CD1c-positive myeloid dendritic cell (primary cell): ENCODE results near the gene KLK10.

Experiments
- DNase-seq: peaks from one replicate; pipeline ENCODE4 v3.0.0-alpha.2; 2016; ENCODE audit errors: extremely low spot score

The KLK10 gene

DNA sequence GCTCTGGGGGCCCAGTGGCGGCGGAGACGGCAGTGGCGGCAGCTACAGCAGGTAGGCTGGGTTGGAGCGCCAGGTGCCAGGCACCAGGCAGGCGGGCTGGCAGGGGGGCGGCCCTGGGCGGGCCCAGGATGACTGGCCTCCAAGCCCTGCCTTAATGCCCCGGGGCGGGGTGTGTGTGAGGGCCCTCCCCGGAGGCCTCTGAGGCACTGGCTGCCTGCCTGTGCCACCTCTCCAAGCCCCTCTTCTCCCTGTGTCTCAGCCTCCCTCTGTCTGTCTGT lies 7.0 kb upstream of the KLK10 start, which contains the start of gene KLK11:
TSS of gene KLK11 (minus strand) at position 63 of the 278 bp plus-strand sequence. CDS start 985 bp downstream, outside the sequence.
- DNase-seq: no peak

DNA sequence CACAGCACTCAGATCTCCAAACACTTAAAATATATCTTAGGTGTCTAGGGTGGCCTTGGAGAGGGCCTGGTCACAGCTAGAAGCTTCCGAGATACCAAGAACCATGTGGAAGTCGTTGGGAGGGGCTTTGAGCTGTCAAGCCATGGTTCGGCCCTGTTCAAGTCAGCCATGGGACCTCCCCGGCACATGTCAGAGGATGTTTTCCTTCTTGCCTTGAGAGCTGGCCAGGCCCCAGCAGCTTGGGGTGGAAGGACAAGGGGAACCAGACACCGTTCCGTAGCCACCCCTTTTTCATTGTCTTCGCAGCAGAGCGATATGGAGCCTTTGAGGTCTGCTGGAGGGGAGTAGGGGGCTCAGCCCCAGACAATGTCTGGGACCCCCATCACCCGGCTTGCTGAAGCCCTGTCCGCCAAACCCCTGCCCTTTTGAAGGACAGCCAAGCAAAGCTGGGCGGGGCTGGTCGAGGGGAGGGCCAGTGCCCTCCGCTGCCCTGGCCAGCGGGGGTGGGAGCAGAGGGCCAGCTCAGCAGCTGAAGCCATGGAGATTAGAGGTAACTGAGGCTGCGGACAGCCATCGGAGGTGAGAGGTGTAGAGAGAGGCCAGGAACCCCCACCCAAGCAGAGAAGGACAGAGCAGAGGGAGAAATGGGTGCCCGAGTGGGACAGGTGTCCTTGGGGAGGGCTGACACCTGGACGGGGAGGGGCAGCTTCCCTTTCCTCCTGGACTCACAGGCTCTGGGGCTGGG lies 6.5 kb upstream of the KLK10 start:
- no peak for DNase-seq

DNA sequence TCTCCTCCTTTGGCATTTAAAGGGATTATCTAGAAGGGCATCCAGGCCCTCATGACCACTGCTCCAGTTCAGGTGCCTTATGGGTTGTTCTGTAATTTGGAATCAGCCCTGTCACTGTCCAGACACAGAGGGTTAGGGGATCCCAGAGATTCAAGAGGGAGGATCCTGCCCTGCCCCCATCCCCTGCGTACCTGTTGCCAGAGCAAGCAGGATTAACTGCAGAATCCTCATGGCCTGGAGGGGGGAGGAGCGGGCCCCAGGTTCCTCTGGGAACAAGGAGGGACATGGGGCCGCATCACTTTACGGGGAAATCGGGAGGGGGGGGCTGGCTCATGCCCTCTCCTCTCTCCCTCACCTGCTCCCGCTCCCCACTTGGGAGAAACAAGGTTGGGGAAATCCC lies 5.9 kb upstream of the KLK10 start:
- no peak for DNase-seq

DNA sequence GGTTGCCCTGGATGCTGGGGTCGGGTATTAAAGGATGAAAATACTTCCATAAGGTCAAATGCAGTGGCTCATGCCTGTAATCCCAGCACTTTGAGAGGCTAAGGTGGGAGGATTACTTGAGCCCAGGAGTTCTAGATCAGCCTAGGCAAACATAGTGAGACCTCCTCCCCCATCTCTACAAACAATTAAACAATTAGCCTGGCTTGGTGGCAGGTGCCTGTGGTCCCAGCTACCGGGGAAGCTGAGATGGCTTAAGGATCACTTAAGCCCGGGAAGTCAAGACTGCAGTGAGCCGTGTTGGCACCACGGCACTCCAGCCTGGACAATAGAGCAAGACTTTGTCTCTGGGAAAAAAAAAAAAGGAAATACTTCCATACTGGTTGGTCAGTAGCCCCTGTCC lies 5.4 kb upstream of the KLK10 start:
- DNase-seq: no peak

DNA sequence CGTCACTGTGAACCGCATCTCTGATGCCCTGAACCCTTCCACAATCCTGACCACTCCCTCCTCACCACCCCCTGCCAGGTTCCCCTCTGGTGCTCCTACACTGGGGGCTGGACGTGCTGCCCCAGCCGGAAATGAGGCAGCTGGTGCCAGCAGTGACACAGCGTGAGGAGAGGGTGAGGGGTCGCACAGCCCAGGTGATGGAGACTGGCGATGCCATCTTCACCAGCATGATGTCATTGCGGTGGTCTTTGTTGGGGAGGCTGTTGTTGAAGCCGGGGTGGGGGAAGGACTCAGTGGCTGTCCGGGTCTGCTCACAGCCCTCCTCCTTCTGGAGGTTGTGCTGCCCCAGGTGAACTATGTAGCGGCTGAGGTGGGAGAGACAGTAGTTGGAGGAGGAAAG lies 4.4 kb upstream of the KLK10 start:
- DNase-seq: no peak

DNA sequence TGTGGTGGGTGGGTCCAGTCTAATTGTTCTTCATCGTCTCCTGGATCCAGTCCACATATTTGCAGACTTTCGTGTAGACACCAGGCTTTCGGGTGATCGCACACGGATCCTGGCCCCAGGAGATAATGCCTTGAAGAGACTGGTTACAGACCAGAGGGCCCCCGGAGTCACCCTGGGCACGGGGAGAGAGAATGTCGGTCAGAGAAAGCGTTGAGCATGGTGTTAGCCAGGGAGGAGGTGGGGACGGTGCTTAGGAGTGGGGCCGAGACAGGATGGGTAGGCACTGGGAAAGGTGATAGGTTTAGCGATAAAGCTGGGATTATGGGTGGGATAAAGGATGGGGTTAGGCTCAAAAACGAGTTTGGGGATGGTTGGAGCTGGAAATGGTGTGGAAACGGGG lies 3.0 kb upstream of the KLK10 start:
- DNase-seq: no peak

DNA sequence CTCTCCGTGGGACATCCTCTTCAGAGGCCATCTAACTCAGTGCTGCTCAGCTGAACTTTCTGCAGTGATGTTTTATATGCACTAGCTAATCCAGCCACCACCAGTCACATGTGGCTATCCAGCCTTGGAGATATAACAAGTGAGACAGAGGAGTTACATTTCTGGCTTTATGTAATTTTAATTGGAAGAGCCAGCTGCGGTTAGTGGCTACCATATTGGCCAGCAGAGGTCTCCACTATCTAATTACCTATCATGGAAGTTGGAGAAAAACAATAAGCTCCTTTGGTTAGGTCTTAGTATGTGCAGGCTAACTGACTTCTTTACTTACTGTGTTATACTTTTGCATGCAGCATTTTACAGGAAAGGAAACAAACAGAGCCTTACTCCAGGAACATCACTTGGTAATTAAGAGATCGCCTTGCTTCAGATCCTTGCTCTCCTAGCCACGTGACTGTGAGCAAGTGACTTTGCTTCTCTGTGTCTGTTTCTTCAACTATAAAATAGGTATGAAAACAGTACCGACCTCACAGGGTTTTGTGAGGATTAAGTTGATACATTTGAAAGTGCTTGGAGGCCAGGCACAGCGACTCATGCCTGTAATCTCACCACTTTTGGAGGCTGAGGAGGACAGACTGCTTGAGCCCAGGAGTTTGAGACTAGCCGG lies 1.6 kb upstream of the KLK10 start:
- peak; percentile 43 for DNase-seq

DNA sequence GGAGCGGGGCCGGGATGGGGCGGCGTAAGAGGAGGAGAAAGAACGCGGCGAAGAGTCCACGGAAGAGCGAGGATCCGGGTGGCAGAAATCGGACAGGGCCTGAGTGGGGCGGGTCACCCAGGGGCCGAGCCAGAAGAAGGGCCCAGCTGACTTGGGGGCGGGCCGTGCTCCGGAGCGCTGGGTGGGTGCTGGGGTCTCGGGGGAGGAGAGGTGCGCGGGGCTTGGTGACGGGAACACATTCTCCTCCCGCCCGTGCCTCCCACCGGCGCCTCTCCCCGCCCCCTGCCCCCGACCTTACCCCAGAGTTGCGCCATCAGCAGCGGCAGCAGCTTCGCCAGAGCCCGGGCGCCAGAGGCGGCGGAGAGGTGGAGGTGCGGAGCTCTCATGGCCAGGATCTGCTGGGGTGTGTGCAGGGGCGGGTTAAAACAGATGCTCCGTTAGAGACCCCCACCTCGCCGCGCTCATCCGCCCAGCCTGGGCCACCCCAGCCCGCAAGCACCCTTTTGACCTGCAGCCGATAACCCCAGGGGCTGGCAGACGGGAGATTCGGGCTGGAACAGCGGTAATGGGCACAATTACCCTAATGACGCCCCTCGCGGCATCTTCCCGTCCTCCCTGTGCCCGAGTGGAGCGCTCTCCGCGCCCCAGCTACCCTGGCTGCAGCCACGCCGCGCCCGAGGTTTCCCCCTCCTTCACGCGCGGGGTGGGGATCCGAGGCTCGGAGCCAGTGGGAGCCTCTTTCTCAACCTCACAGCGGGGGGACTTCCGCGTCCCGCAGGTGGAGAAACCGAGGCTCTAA lies 565 bp downstream of the KLK10 start:
- peak; percentile 11 for DNase-seq

DNA sequence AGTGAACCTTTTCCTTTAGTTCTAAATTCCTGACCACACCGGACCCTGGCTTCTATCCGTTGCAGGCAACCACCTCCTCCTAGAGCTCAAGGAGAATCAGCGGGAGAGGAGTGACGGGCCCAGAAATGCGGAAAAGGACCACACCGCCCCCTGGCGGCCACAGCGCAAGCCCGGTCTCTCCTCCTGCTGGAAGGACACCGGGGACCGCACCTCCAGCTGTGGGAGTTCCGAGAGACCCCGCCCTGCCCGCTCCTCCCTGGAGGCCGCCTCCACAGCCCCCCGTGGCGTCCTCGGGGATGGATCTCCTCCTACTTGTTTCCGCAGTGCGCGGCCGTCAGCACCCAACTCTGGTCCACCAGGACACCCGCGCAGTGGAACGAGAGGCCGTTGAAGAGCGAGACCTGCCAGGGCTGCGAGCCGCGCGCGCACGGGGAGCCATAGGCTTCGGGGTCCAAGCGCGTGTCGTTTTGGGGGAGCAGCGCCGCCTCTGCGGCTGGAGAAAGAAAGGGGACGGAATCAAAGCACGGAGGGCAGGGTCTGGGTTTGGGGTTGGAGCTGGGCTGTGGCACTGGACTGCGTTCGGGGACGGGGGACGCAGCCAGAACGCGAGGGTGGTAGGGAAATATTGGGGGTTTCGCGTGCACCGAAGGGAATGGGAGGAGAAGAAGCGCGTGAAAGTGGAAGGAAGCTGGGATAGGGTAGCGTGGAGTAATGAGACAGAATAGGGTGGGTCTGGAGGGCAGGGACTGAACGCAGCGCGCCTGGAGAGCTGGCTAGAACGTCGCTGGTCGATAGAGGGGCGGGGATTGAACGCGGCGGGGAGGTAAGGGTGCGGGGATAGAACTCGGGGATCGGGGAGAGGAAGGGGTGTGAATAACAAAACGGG lies 2.5 kb downstream of the KLK10 start:
- peak; percentile 63 for DNase-seq

DNA sequence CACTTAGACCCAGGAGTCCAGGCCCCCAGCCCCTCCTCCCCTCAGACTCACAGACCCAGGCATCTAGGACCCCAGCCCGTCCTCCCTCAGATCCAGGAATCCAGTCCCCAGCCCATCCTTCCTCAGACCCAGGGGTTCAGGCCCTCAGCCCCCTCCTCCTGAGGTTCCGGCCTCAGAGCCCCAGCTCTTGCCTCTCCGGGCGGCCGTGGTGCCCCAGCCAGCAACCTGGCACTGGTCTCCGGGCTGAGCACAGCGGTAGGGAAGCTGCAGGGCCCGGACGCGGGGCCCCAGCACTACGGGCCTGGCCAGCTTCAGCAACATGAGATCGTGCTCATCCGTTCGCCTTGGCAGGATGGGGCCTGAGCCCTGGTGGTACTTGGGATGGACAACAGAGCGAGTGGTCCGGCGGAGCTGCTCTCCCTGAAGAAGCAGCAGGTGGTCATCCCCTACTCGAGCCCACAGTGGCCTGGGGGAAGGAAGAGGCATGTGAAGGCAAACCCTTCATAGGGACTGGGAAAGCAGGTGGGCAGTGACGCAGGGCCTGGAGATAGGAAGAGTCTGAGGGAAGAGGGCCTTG lies 3.7 kb downstream of the KLK10 start:
- no peak for DNase-seq

DNA sequence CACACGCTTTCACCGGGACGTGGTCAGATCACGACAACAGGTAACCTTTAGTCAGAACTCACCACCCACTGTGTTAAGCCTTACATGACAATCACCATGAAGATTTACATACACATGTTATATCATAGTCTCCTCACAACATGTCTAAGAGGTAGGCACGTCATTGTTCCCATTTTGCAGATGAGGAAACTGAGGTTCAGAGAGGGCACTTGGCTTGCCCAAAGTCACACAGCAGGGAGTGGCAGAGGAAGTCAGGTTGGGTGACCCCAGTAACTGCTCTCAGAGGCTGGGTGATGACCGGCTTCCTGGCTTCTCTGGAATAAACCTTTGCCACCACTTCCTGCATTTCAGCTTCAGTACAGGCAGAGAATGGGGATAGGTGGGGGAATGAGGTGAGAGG lies 5.3 kb downstream of the KLK10 start:
- DNase-seq: no peak

DNA sequence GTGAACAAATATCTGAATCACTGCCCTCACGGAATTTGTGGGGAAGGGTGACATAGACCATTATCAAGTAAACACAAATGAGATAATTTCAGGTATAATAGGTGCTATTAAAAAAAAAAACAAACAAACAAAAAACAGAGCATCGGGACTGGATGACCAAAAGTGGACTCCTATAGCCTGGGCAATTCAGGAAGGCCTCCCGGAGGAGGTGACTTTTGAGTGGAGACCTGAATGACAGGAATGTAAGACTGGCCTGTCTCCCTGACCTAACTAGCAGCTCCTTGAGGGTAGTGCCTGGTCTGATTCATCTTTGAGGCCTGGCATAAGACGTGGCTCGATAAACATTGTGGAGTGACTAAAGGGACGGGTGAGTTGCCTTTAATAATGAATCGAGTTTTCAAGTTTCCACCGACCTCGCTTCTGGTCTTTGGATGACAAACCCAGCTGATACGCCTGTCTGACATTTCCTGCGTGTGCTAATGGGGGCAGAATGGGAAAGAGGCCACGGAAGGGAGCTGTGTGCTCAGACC lies 6.8 kb downstream of the KLK10 start:
- no peak for DNase-seq

DNA sequence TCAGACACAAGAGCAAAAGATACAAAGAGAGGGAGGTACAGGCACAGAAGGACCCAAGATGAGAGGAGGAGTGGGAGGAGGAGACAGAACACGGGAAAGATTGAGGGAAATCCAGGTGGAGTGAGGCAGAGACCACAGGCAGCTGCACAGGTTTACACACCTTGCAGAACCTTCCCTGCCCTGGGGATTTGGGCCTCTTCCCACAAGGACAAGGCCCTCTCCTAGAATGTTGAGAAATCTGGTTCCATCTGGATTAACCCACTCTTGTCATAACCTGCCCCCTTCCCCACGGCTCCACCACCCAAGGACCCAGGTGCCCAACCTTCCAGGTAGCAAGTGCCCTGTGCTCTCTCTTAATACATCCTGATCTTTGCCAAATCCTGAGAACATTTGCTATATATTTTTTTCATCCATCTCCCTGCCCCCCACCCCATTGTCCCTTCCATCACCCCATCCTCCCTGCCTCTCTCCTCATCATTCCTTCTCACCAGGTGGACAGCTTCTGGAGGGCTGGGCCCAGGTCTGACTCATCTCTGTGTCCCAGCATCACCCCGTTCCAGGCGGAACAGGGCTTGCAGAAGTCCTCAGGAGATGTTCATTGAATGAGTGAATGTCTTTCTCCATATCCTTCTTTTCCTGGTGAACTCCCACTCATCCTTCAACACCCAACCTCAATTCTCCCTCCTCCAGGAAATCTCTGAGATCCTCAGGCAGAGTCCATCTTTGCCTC lies 9.3 kb downstream of the KLK10 start:
- no peak for DNase-seq

DNA sequence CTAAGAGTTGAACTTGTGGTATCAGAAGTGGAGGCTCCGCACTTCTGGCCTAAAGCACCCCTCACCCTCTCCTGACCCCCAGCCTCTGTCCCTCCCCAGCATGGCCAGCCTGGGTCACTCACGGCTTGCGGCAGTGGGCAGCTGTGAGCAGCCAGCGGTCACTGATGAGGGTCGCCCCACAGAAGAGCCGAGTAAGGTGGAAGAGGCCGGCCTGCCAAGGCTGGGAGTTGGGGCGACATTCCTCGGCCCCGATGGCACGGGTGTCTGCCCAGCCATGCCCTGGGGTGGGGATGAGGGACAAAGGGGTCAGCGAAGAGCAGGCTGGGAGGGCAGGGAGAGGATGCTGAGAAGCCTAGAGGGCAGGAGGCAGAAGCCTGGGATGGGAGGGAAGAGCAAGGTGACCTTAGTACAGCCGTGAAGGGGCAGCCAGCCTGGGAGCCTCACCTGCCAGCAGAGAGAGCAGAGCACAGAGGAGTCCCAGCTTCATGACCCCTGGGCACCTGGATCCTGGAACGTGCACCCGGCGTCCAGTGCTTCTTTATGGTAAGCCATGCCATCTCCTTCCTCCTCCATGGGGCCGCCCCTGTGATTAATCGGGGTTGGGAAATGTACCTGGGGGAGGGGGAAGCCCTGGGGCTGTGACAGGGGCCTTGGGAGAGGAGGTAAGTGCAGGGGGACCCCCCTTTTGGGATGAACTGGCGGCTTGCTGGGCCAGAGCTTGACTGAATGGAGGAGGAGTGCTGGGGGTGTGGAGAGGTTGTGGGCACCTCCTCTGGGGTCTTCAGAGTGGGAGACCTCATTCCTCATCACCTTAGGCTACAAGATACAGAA lies 10.2 kb downstream of the KLK10 start:
- DNase-seq: no peak

DNA sequence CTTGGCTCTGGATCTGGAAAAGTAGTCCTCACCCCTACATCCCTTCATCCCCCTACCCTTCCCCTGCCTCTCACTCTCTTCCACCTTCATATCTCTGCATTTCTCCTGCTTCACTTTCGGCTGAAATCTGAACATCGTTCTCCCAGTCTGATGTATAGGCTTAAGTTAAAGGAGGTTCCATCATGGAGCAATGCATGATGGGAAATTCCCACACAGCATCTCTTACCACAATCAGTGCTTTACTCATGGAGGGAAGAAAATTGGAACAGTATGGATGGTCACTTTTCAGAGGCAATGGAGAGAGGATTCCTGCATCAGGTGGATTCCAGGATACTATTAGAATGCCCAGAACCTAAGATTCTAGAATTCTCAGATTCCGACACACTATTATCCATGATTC lies 12.0 kb downstream of the KLK10 start:
- no peak for DNase-seq

DNA sequence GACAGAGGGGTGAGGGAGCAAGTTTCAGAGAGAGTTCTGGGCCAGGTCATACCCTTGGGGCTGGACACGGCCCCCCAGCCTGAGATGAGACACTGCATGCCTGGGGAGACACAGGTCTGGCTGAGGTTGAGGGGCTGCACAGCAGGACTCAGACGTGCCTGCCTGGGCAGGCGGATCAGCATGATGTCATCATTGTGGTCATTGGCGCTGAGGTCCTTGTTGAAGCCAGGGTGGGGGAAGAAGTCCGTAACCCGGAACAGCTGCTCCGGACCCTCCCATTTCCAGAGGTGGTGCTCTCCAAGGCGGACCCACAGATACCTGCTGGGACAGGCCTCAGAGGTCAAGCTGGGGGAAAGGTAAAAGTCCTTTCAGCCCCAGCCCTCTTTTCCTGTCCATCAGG lies 13.1 kb downstream of the KLK10 start:
- no peak for DNase-seq

DNA sequence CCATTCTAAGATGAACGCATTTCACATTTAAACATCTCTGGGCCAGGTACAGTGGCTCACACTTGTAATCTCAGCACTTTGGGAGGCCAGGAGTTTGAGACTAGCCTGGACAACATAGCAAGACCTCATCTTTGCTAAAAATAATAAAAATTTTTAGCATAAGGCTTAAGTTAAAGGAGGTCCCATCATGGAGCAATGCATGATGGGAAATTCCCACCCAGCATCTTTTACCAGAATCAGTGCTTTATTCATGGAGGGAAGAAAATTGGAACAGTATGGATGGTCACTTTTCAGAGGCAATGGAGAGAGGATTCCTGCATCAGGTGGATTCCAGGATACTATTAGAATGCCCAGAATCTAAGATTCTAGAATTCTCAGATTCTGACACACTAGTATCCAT lies 14.3 kb downstream of the KLK10 start:
- DNase-seq: no peak

DNA sequence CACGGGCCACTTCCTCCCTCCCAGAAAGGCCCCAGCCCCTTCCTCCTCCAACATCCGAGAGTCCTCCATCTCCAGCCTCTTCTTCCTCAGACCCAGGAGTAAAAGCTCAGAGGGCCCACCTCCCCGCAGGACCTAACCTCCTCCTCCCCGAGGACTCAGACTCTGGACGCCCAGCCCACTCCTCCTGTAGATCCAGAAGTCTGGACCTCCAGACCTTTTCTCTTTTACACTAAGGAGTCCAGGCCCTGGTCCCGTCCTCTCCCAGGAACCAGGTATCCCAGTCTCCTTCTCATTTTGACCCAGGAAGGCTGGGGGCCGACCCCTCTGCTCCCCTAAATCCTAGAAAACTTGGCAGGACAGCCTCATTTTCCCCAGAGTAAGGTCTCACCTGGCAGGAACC lies 16.2 kb downstream of the KLK10 start:
- no peak for DNase-seq

DNA sequence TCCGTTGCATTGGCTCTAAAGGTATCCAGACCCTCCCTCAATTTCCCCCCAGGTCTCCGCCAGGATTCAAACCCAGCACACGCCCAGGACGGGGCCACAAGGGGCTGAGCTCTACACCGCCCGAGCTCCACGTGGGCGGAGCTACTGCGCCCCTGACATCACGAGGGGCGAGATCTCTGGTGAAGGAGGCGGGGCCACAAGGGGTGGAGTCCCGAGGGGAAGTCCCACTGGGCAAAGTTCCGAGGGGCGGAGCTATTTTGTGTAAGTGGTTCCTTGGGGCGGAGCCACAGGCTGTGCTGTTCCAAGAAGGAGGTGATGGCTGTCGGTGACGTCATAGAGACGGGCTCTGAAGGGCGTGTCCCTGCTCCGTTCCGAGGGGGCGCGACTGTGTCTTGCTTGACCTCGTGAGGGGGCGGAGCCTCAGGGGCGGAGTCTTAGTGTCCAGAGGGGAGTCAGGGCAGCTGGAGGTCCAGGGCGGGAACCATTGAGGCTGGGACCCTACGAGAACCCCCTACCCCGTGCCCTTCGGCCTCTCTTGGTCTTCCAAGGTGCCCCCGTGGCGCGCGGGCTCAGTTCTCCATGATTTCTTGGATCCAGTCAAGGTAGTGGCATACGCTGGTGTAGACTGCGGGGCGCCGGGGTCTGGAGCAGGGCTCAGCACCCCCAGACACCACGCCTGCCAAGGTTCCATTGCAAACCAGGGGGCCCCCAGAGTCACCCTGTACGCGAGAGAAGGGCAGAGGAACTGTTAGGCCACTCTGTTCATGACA lies 16.8 kb downstream of the KLK10 start:
- peak; percentile 14 for DNase-seq
